Thoracic aorta (tissue), 2 donors: ENCODE results near the gene LIME1. TPM values are rescaled to one million over a fixed set of nuclear protein-coding genes. Genes with fewer than 3 reads are reported as not detected.
A peak's percentile ranks its signal among the peaks of the same experiment; 100 is the strongest.

ENCODE experiments used
- ATAC-seq: fragments of 150-250 bp; one replicate; pipeline ENCODE4 v1.8.0; 2017; ENCODE audit warnings: low read depth; ENCODE audit not compliant: insufficient number of reproducible peaks, low FRiP score
- DNase-seq: peaks from one replicate; pipeline ENCODE4 v3.0.0-alpha.2; 2020; ENCODE audit warnings: low spot score
- H3K27ac ChIP-seq, 2 donors: fragments of 200-600 bp; sonication (generic); 1 replicate in 1 of 2; 2 replicates in 1 of 2; pipeline ENCODE4 v1.5.1; 2016; ENCODE audit warnings: mild to moderate bottlenecking in 2 of 2, moderate library complexity in 2 of 2
- H3K27me3 ChIP-seq: fragments of 200-600 bp; sonication (generic); replicated peaks from 2 replicates; pipeline ENCODE4 v1.6.0; 2016; ENCODE audit warnings: mild to moderate bottlenecking; ENCODE audit not compliant: insufficient read depth
- H3K36me3 ChIP-seq: fragments of 200-600 bp; sonication (generic); one replicate; pipeline ENCODE4 v1.5.1; 2016
- H3K4me1 ChIP-seq, 2 donors: fragments of 200-600 bp; sonication (generic); 1 replicate in 1 of 2; 2 replicates in 1 of 2; pipeline versions ENCODE4 v1.5.1 to v1.6.0; 2016; ENCODE audit warnings: low read depth in 2 of 2, mild to moderate bottlenecking in 1 of 2; ENCODE audit not compliant: control insufficient read depth in 1 of 2
- H3K4me3 ChIP-seq: fragments of 200-600 bp; sonication (generic); 2 replicates; pipeline ENCODE4 v1.5.1; 2016; ENCODE audit warnings: mild to moderate bottlenecking
- H3K9me3 ChIP-seq: fragments of 200-600 bp; sonication (generic); 2 replicates; pipeline ENCODE4 v1.5.1; 2016
- total RNA-seq, 2 donors: library from RNA; depleted of rRNA; stranded (reverse); fragments of >200 nt; gene quantifications; one replicate each; pipeline versions ENCODE4 v1.1.0 to v1.2.3, GENCODE V29; 2016
- TF ChIP-seq, protein P1 (sequence below): fragments of 200-600 bp; sonication (generic); IDR thresholded peaks from one replicate; pipeline ENCODE4 v1.5.1; 2019; ENCODE audit warnings: antibody characterized with exemption

Gene LIME1
- total RNA-seq, 2 donors from 2014 or later: 15.6 to 26.5 TPM

DNA sequence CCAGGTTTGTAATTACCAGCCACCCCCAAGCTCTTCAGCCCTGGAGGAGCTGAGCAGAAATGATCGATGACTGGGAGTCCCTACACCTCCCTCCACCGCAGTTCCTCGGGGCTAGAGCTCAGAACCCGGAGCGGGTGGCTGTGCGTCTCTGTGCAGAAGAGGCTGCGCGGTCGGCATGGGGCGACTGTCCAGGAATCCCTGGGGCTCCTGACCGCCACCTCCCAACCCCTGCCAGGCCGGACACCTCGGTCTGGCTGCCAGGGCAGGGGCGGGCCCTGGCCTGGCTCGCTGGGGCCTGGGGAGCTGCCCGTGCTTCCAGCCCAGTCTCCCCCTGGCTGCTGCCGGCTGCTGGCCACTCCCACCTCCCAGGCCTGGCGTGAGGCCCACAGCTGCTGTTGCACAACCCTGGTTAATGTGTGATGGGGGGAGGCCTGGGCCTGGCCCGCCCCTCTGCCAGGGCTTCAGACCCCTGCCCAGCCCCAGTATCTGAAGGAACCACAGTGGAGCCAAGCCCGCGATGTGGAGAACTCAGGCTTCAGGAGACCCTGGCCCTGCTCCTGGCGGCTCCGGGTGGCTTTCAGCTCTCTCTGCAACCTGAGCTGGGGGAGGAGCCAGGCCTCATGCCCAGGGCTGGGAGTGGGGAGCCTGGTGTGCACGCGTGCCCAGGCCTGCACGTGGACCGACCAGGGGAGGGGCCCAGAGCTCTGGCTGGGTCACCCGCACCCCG is 4.3 kb downstream of the LIME1 start:
- DNase-seq: peak; percentile 74
- Histone ChIP-seq H3K4me3 (peak overlapping the region; percentile 87), H3K27me3 (no peaks in the 10 kb centered on the region), H3K9me3 (no peaks in the 10 kb centered on the region), H3K27ac (peak overlapping the region; percentile 79 to 82), H3K36me3 (peaks cover 26% of the 10 kb centered on the region), H3K4me1 (peaks cover 17 to 30% of the 10 kb centered on the region in 2 donors)
- TF ChIP-seq, protein P1, sequence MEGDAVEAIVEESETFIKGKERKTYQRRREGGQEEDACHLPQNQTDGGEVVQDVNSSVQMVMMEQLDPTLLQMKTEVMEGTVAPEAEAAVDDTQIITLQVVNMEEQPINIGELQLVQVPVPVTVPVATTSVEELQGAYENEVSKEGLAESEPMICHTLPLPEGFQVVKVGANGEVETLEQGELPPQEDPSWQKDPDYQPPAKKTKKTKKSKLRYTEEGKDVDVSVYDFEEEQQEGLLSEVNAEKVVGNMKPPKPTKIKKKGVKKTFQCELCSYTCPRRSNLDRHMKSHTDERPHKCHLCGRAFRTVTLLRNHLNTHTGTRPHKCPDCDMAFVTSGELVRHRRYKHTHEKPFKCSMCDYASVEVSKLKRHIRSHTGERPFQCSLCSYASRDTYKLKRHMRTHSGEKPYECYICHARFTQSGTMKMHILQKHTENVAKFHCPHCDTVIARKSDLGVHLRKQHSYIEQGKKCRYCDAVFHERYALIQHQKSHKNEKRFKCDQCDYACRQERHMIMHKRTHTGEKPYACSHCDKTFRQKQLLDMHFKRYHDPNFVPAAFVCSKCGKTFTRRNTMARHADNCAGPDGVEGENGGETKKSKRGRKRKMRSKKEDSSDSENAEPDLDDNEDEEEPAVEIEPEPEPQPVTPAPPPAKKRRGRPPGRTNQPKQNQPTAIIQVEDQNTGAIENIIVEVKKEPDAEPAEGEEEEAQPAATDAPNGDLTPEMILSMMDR: no peak
- ATAC-seq: peak; percentile 45

DNA sequence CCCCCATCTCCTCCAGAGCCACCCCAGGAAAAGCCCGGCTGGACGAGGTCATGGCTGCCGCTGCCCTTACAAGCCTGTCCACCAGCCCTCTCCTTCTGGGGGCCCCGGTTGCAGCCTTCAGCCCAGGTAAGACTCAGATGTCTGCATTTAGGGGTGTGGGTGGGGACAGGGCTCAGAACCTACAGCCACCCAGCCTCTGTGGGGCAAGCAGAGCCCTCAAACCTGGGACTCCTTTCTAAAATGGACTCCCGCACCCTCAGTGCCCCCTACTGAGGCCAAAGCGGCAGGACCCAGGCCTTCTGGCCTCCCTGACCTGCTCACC is 4.9 kb downstream of the LIME1 start:
- Histone ChIP-seq H3K27ac (peak overlapping the region; percentile 49 to 82), H3K36me3 (peaks cover 23% of the 10 kb centered on the region), H3K4me3 (peak overlapping the region; percentile 87), H3K27me3 (no peaks in the 10 kb centered on the region), H3K4me1 (peaks cover 17 to 30% of the 10 kb centered on the region in 2 donors), H3K9me3 (no peaks in the 10 kb centered on the region)
- ATAC-seq (no peak), DNase-seq (no peak)
- TF ChIP-seq, protein P1: no peak

DNA sequence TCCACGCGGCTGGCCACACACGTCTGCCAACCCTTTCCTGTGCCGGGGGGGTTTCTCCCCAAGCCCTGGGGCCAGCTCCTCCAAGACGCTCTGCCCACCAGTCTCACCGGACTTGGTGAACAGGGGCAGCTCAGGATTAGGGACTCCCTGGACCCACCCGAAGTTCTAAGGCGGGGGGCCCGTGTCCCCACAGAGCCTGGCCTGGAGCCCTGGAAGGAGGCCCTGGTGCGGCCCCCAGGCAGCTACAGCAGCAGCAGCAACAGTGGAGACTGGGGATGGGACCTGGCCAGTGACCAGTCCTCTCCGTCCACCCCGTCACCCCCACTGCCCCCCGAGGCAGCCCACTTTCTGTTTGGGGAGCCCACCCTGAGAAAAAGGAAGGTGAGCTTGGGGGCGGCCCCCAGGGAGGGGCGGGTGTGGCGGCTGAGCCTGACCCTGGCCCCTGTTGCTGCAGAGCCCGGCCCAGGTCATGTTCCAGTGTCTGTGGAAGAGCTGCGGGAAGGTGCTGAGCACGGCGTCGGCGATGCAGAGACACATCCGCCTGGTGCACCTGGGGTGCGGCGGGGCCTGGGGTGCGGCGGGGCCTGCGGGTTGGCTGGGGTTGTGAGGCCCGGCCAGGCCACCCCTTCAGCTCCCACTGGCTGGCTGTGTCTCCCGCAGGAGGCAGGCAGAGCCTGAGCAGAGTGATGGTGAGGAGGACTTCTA is 5.4 kb downstream of the LIME1 start:
- TF ChIP-seq, protein P1: no peak
- no peaks in the 10 kb centered on the region for H3K9me3 ChIP-seq
- no peak overlapping the region for H3K4me3 ChIP-seq

DNA sequence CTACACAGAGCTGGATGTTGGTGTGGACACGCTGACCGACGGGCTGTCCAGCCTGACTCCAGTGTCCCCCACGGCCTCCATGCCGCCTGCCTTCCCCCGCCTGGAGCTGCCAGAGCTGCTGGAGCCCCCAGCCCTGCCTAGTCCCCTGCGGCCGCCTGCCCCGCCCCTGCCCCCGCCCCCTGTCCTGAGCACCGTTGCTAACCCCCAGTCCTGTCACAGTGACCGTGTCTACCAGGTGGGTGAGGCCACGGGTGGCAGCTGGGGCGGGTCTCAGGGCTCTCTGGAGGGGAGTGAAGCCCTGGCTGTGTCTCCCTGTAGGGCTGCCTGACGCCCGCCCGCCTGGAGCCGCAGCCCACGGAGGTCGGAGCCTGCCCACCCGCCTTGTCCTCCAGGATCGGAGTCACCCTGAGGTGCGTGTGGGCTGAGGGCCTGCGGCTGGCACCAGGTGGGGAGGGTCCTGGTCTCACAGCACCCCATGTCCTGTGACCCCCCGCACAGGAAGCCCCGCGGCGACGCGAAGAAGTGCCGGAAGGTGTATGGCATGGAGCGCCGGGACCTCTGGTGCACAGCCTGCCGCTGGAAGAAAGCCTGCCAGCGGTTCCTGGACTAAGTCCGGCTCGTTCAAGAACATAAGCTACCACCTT is 6.0 kb downstream of the LIME1 start:
- Histone ChIP-seq H3K9me3 (no peaks in the 10 kb centered on the region), H3K4me1 (peaks cover 17 to 30% of the 10 kb centered on the region in 2 donors), H3K27ac (no peak overlapping the region), H3K36me3 (peaks cover 22% of the 10 kb centered on the region), H3K4me3 (no peak overlapping the region), H3K27me3 (no peaks in the 10 kb centered on the region)
- ATAC-seq: no peak
- TF ChIP-seq, protein P1: no peak
- no peak for DNase-seq

More for the DNA sequence above, 5.4 kb downstream of the LIME1 start:
- H3K4me1 ChIP-seq: peaks cover 17 to 30% of the 10 kb centered on the region in 2 donors
- H3K27me3 ChIP-seq: no peaks in the 10 kb centered on the region
- ATAC-seq (no peak), DNase-seq (no peak)
- H3K36me3 ChIP-seq: peaks cover 22% of the 10 kb centered on the region
- H3K27ac ChIP-seq: peak overlapping the region; percentile 49 to 82
